Smooth muscle cell of the brain vasculature (primary cell): Measurements from ENCODE around the gene KRT6B.

Source experiments
- DNase-seq: peaks from one replicate; pipeline ENCODE4 v3.0.0-alpha.2; 2012; ENCODE audit warnings: low read depth, low spot score

The KRT6B gene

GRCh38 chr12:52436000-52436827, 15.7 kb downstream of the KRT6B start:
- no peak for DNase-seq

- DNase-seq, result no peak
These were observed 16.3 kb downstream of the KRT6B start for GRCh38 chr12:52435659-52435999.

GRCh38 chr12:52434760-52435530, 17.0 kb downstream of the KRT6B start:
- DNase-seq, result no peak

GRCh38 chr12:52434081-52434733, 17.7 kb downstream of the KRT6B start, which contains the start of gene KRT75:
Gene KRT75 (minus strand): TSS chr12:52434371. CDS start chr12:52434304, 67 bp downstream.
- DNase-seq, result no peak

- DNase-seq, result no peak
These were observed 18.4 kb downstream of the KRT6B start for GRCh38 chr12:52433501-52434080.

GRCh38 chr12:52432559-52433207, 19.3 kb downstream of the KRT6B start:
- no peak for DNase-seq

GRCh38 chr12:52428121-52428520, 23.8 kb downstream of the KRT6B start:
- DNase-seq, result no peak

GRCh38 chr12:52427083-52427482, 24.9 kb downstream of the KRT6B start:
- no peak for DNase-seq

GRCh38 chr12:52426034-52426433, 25.9 kb downstream of the KRT6B start:
- DNase-seq, result no peak

GRCh38 chr12:52425466-52425865, 26.5 kb downstream of the KRT6B start:
- no peak for DNase-seq

GRCh38 chr12:52423661-52424500, 28.1 kb downstream of the KRT6B start:
- no peak for DNase-seq

GRCh38 chr12:52423035-52423434, 28.9 kb downstream of the KRT6B start:
- DNase-seq, result no peak

GRCh38 chr12:52419656-52420055, 32.3 kb downstream of the KRT6B start:
- DNase-seq, result no peak

- no peak for DNase-seq
These were observed 33.3 kb downstream of the KRT6B start for GRCh38 chr12:52418576-52419110.

- no peak for DNase-seq
These were observed 34.2 kb downstream of the KRT6B start for GRCh38 chr12:52417740-52418139.

GRCh38 chr12:52416795-52417194, 35.2 kb downstream of the KRT6B start:
- DNase-seq, result no peak

- no peak for DNase-seq
These were observed 35.8 kb downstream of the KRT6B start for GRCh38 chr12:52415870-52416750.

GRCh38 chr12:52414936-52415335, 37.0 kb downstream of the KRT6B start:
- no peak for DNase-seq

- DNase-seq, result no peak
These were observed 38.1 kb downstream of the KRT6B start for GRCh38 chr12:52413782-52414345.
